Measurements from ENCODE around the gene NMUR1. TPM values are rescaled to one million over a fixed set of nuclear protein-coding genes. Genes with fewer than 3 reads are reported as not detected.
A peak's percentile ranks its signal among the peaks of the same experiment; 100 is the strongest.
"Not testable (repeated sequence)": the region's sequence is repeated elsewhere in the genome, so short reads cannot be mapped to it uniquely, and the experiment has no call there.

NMUR1 gene
- total RNA-seq, 1 donor from 2014 or later = 0.38 TPM

GRCh38 chr2:231556496-231556895, 26.3 kb upstream of the NMUR1 start:
- intact Hi-C loops (cut with DNase I); DNase-seq (ENCODE audit: missing footprints); ATAC-seq: not testable (repeated sequence)

- ATAC-seq (peak; percentile 82), DNase-seq (ENCODE audit: missing footprints) (peak; percentile 86)
- intact Hi-C loops (cut with DNase I) = loop anchor here (2.0 kb wide), 1 partner anchor 38 kb away; no protein-coding TSS in a partner anchor
Observed at GRCh38 chr2:231554748-231555545, 24.7 kb upstream of the NMUR1 start.

GRCh38 chr2:231554327-231554726, 24.1 kb upstream of the NMUR1 start:
- no peak for ATAC-seq
- intact Hi-C loops (cut with DNase I) = loop anchor here (2.0 kb wide), 1 partner anchor 38 kb away; no protein-coding TSS in a partner anchor
- DNase-seq (ENCODE audit: missing footprints) = no peak

- DNase-seq (ENCODE audit: missing footprints) = no peak
- intact Hi-C loops (cut with DNase I) = no loop called here
- ATAC-seq = no peak
Observed at GRCh38 chr2:231552752-231553151, 22.5 kb upstream of the NMUR1 start.

- ATAC-seq (no peak), DNase-seq (ENCODE audit: missing footprints) (no peak)
- intact Hi-C loops (cut with DNase I) = no loop called here
Observed at GRCh38 chr2:231549446-231550239, 19.4 kb upstream of the NMUR1 start.

GRCh38 chr2:231548752-231549151, 18.5 kb upstream of the NMUR1 start:
- ATAC-seq = no peak
- intact Hi-C loops (cut with DNase I) = no loop called here
- DNase-seq (ENCODE audit: missing footprints) = no peak

GRCh38 chr2:231547315-231548110, 17.3 kb upstream of the NMUR1 start:
- DNase-seq (ENCODE audit: missing footprints) (no peak), ATAC-seq (no peak)
- intact Hi-C loops (cut with DNase I) = no loop called here

GRCh38 chr2:231546014-231546715, 15.9 kb upstream of the NMUR1 start:
- intact Hi-C loops (cut with DNase I) = no loop called here
- DNase-seq (ENCODE audit: missing footprints) (no peak), ATAC-seq (no peak)

- intact Hi-C loops (cut with DNase I) = no loop called here
- ATAC-seq (peak; percentile 84), DNase-seq (ENCODE audit: missing footprints) (peak; percentile 84)
Observed at GRCh38 chr2:231545105-231545902, 15.1 kb upstream of the NMUR1 start.

- DNase-seq (ENCODE audit: missing footprints) (no peak), ATAC-seq (peak; percentile 60)
- intact Hi-C loops (cut with DNase I) = no loop called here
Observed at GRCh38 chr2:231542136-231542535, 11.9 kb upstream of the NMUR1 start.

GRCh38 chr2:231541645-231542044, 11.4 kb upstream of the NMUR1 start:
- DNase-seq (ENCODE audit: missing footprints) (no peak), ATAC-seq (no peak)
- intact Hi-C loops (cut with DNase I) = no loop called here

- intact Hi-C loops (cut with DNase I) = no loop called here
- no peak for DNase-seq (ENCODE audit: missing footprints)
- no peak for ATAC-seq
Observed at GRCh38 chr2:231539991-231540390, 9.7 kb upstream of the NMUR1 start.

- intact Hi-C loops (cut with DNase I) = no loop called here
- DNase-seq (ENCODE audit: missing footprints) (no peak), ATAC-seq (peak; percentile 33)
Observed at GRCh38 chr2:231535961-231536360, 5.7 kb upstream of the NMUR1 start.

- DNase-seq (ENCODE audit: missing footprints) = no peak
- ATAC-seq = no peak
- intact Hi-C loops (cut with DNase I) = no loop called here
Observed at GRCh38 chr2:231533777-231534125, 3.5 kb upstream of the NMUR1 start.

GRCh38 chr2:231533086-231533776, 3.0 kb upstream of the NMUR1 start:
- DNase-seq (ENCODE audit: missing footprints) (no peak), ATAC-seq (no peak)
- intact Hi-C loops (cut with DNase I) = no loop called here

GRCh38 chr2:231532756-231533035, 2.5 kb upstream of the NMUR1 start:
- DNase-seq (ENCODE audit: missing footprints) = no peak
- intact Hi-C loops (cut with DNase I) = no loop called here
- ATAC-seq = no peak

- intact Hi-C loops (cut with DNase I) = loop anchor here (1.0 kb wide), 1 partner anchor 25 kb away; no protein-coding TSS in a partner anchor
- DNase-seq (ENCODE audit: missing footprints) (no peak), ATAC-seq (no peak)
Observed at GRCh38 chr2:231531883-231532755, 1.9 kb upstream of the NMUR1 start.
